BJ (cell line): ENCODE measurements around the gene EDIL3. TPM values are rescaled to one million over a fixed set of nuclear protein-coding genes. Genes with fewer than 3 reads are reported as not detected.

Experiments used
- CTCF ChIA-PET: fragments of 350-600 bp; formaldehyde crosslinking; extraction: SDS; loops from one replicate; lab custom pipeline; 2021; ENCODE audit warnings: antibody characterized with exemption, inconsistent platforms; lab: Yijun Ruan, JAX
- POLR2A ChIA-PET: fragments of 300-600 bp; sonication (Branson Sonifier 250); formaldehyde crosslinking; extraction: SDS; loops from one replicate; lab custom pipeline; 2021; ENCODE audit warnings: antibody characterized with exemption; lab: Charles Lee
- DNase-seq: peaks from one replicate; pipeline ENCODE4 v3.0.0-alpha.2; 2011; ENCODE audit warnings: low read depth
- H3K27me3 ChIP-seq: 2 replicates; pipeline ENCODE4 v1.6.0; 2011; ENCODE audit warnings: low read length; ENCODE audit not compliant: control insufficient read depth, insufficient read depth
- H3K36me3 ChIP-seq: 2 replicates; pipeline ENCODE4 v1.5.1; 2011; ENCODE audit warnings: low read length; ENCODE audit not compliant: control insufficient read depth, insufficient read depth
- H3K4me3 ChIP-seq: 2 replicates; pipeline ENCODE4 v1.5.1; 2011; ENCODE audit warnings: low read depth, mild to moderate bottlenecking, control low read depth, low read length
- CTCF ChIP-seq: IDR thresholded peaks from 2 replicates; pipeline ENCODE4 v1.5.1; 2011; ENCODE audit warnings: low read depth, mild to moderate bottlenecking, control low read depth, inconsistent platforms, low read length, moderate library complexity; ENCODE audit not compliant: insufficient read depth
- polyA plus RNA-seq: library from polyadenylated mRNA; depleted of rRNA; stranded (reverse); fragments of >200 nt; gene quantifications from 2 replicates; pipeline ENCODE4 v1.2.3, GENCODE V29; 2011

EDIL3 gene
- polyA plus RNA-seq, 1 experiment = 8.4 TPM

- CTCF ChIA-PET = no interaction called here
- H3K4me3 ChIP-seq = no peak overlapping the region
- POLR2A ChIA-PET = no interaction called here
- no peak for DNase-seq
- H3K27me3 ChIP-seq = no peaks in the 10 kb centered on the region
- TF ChIP-seq CTCF = no peak
- no peaks in the 10 kb centered on the region for H3K36me3 ChIP-seq
Observed at GRCh38 chr5:84204772-84205171, 179.9 kb downstream of the EDIL3 start.

GRCh38 chr5:84202136-84202535, 182.5 kb downstream of the EDIL3 start:
- H3K4me3 ChIP-seq = no peak overlapping the region
- POLR2A ChIA-PET = no interaction called here
- TF ChIP-seq CTCF = no peak
- H3K36me3 ChIP-seq = no peaks in the 10 kb centered on the region
- CTCF ChIA-PET = no interaction called here
- DNase-seq = no peak
- H3K27me3 ChIP-seq = no peaks in the 10 kb centered on the region

- POLR2A ChIA-PET = no interaction called here
- no peak for DNase-seq
- no peaks in the 10 kb centered on the region for H3K27me3 ChIP-seq
Observed at GRCh38 chr5:84197538-84197937, 187.1 kb downstream of the EDIL3 start.

GRCh38 chr5:84191281-84191680, 193.4 kb downstream of the EDIL3 start:
- Histone ChIP-seq H3K27me3 (no peaks in the 10 kb centered on the region), H3K4me3 (no peak overlapping the region), H3K36me3 (no peaks in the 10 kb centered on the region)
- CTCF ChIA-PET = interaction anchor here (0.6 kb wide), 1 partner anchor 408 kb away, joined by 3 read pairs; no protein-coding TSS in a partner anchor
- no peak for TF ChIP-seq CTCF
- POLR2A ChIA-PET = no interaction called here
- DNase-seq = no peak

More at GRCh38 chr5:84197538-84197937, 187.1 kb downstream of the EDIL3 start:
- CTCF ChIA-PET = no interaction called here
- TF ChIP-seq CTCF = no peak
- Histone ChIP-seq H3K36me3 (no peaks in the 10 kb centered on the region), H3K4me3 (no peak overlapping the region)

- Histone ChIP-seq H3K27me3 (no peaks in the 10 kb centered on the region), H3K36me3 (no peaks in the 10 kb centered on the region), H3K4me3 (no peak overlapping the region)
- POLR2A ChIA-PET = no interaction called here
- no peak for DNase-seq
- CTCF ChIA-PET = no interaction called here
- no peak for TF ChIP-seq CTCF
Observed at GRCh38 chr5:84184857-84185256, 199.8 kb downstream of the EDIL3 start.
